HepG2 (cell line): ENCODE data around the gene RNF114. TPM values are rescaled to one million over a fixed set of nuclear protein-coding genes. Genes with fewer than 3 reads are reported as not detected.
A peak's percentile ranks its signal among the peaks of the same experiment; 100 is the strongest.

Source experiments
- ATAC-seq: fragments of 200-7000 bp; cut with Tn5 transposase; 3 replicates; pipeline ENCODE4 v1.9.1; 2020; ENCODE audit warnings: mild to moderate bottlenecking, moderate library complexity
- BruUV-seq: library from RNA; stranded (reverse); fragments of 400-500 nt; replicated peaks from 2 replicates; lab custom pipeline; 2021; lab: Mats Ljungman, UMichigan
- CTCF ChIA-PET: fragments of 300-600 bp; formaldehyde crosslinking; extraction: SDS; loops from one replicate; lab custom pipeline; 2021; ENCODE audit warnings: low total read pairs, inconsistent platforms, low intra/inter-chr PET ratio; lab: Yijun Ruan, JAX
- POLR2A ChIA-PET: fragments of 350-600 bp; sonication (Branson Sonifier 250); formaldehyde crosslinking; loops from one replicate; lab custom pipeline; 2020; ENCODE audit warnings: antibody characterized with exemption, inconsistent platforms; lab: Yijun Ruan, JAX
- DNase-seq: peaks from one replicate; pipeline ENCODE4 v3.0.0-alpha.2; 2015; ENCODE audit warnings: low spot score
- FAIRE-seq: peaks from 3 replicates; lab custom pipeline; 2011; peaks lifted over from hg19 to GRCh38; lab: Jason Lieb, UNC
- H2AFZ ChIP-seq: one replicate; pipeline ENCODE4 v1.6.1; 2011; ENCODE audit warnings: low read length, inconsistent platforms
- H3K27ac ChIP-seq: fragments of 300-600 bp; 3 replicates; pipeline ENCODE4 v1.8.0; 2011; ENCODE audit warnings: mixed run types, mild to moderate bottlenecking, mixed read lengths, low read length, inconsistent platforms; ENCODE audit not compliant: insufficient read depth; ENCODE audit errors: extremely low read length
- H3K27me3 ChIP-seq, 2 experiments: fragments of 200-600 bp in 1 of 2; 2 replicates in 1 of 2; 3 replicates in 1 of 2; pipeline versions ENCODE4 v1.6.0 to v1.8.0; 2011; ENCODE audit warnings: low read length in 2 of 2, mild to moderate bottlenecking in 2 of 2, moderate library complexity in 2 of 2, inconsistent platforms in 1 of 2; ENCODE audit not compliant: insufficient read depth in 2 of 2, control insufficient read depth in 1 of 2
- H3K36me3 ChIP-seq, 2 experiments: fragments of 200-600 bp in 1 of 2; replicated peaks in 1 of 2; 2 replicates in 1 of 2; 3 replicates in 1 of 2; pipeline versions ENCODE4 v1.5.1 to v1.8.0; 2011; ENCODE audit warnings: low read length in 2 of 2, inconsistent platforms in 1 of 2; ENCODE audit not compliant: insufficient read depth in 2 of 2, control insufficient read depth in 1 of 2
- H3K4me1 ChIP-seq: 2 replicates; pipeline ENCODE4 v1.5.1; 2012; ENCODE audit warnings: low read length, inconsistent platforms; ENCODE audit not compliant: insufficient read depth
- H3K4me2 ChIP-seq: 2 replicates; pipeline ENCODE4 v1.6.0; 2011; ENCODE audit warnings: low read depth, low read length, inconsistent platforms
- H3K4me3 ChIP-seq, 3 experiments: fragments of 200-600 bp in 1 of 3; sonication (generic), shearing (Covaris generic) in 1 of 3; replicated peaks in 1 of 3; 2 replicates each; pipeline ENCODE4 v1.5.1; 2011 to 2016; ENCODE audit warnings: low read length in 3 of 3, inconsistent platforms in 2 of 3, low read depth in 2 of 3, mild to moderate bottlenecking in 2 of 3, control low read depth in 1 of 3, mixed read lengths in 1 of 3; ENCODE audit not compliant: insufficient read depth in 1 of 3
- H3K79me2 ChIP-seq: one replicate; pipeline ENCODE4 v1.6.1; 2011; ENCODE audit warnings: low read length, inconsistent platforms; ENCODE audit not compliant: insufficient read depth
- H3K9ac ChIP-seq: 2 replicates; pipeline ENCODE4 v1.6.0; 2011; ENCODE audit warnings: mild to moderate bottlenecking, low read depth, low read length, inconsistent platforms; ENCODE audit not compliant: insufficient read depth
- H3K9me3 ChIP-seq: 2 replicates; pipeline ENCODE4 v1.5.1; 2012; ENCODE audit warnings: mild to moderate bottlenecking, low read length
- H4K20me1 ChIP-seq: 2 replicates; pipeline ENCODE4 v1.6.0; 2011; ENCODE audit warnings: inconsistent platforms, mild to moderate bottlenecking, low read length, moderate library complexity; ENCODE audit not compliant: insufficient read depth
- ATM ChIP-seq: fragments of 450-650 bp; IDR thresholded peaks from 2 replicates; pipeline ENCODE4 v1.7.1; 2017; ENCODE audit warnings: mild to moderate bottlenecking, borderline replicate concordance
- DPF2 ChIP-seq: sonication (generic); formaldehyde crosslinking; IDR thresholded peaks from 2 replicates; pipeline ENCODE4 v1.4.0; 2020; ENCODE audit warnings: mild to moderate bottlenecking, low read depth, missing genetic modification reagents, borderline replicate concordance
- ESRRA ChIP-seq: sonication (generic); formaldehyde crosslinking; IDR thresholded peaks from 2 replicates; pipeline ENCODE4 v1.5.1; 2020; ENCODE audit warnings: mild to moderate bottlenecking, low read depth, missing genetic modification reagents
- MAF1 ChIP-seq: sonication (generic); formaldehyde crosslinking; IDR thresholded peaks from 2 replicates; pipeline ENCODE4 v1.5.0; 2020; ENCODE audit warnings: missing genetic modification reagents, borderline replicate concordance
- MYC ChIP-seq: sonication (generic); formaldehyde crosslinking; IDR thresholded peaks from 2 replicates; pipeline ENCODE4 v1.9.0; 2021; ENCODE audit warnings: missing genetic modification reagents, borderline replicate concordance
- POLR2G ChIP-seq: fragments of 200-400 bp; formaldehyde crosslinking; IDR thresholded peaks from 2 replicates; pipeline ENCODE4 v1.6.1; 2018; ENCODE audit warnings: mild to moderate bottlenecking, low read depth, low read length, moderate library complexity
- PRMT3 ChIP-seq: sonication (generic); formaldehyde crosslinking; IDR thresholded peaks from 2 replicates; pipeline ENCODE4 v1.8.1; 2022; ENCODE audit warnings: low read depth, mild to moderate bottlenecking, moderate library complexity, missing genetic modification reagents, borderline replicate concordance
- SETDB1 ChIP-seq: sonication (generic); formaldehyde crosslinking; IDR thresholded peaks from 2 replicates; pipeline ENCODE4 v1.5.1; 2020; ENCODE audit warnings: missing genetic modification reagents, mild to moderate bottlenecking, borderline replicate concordance
- SMARCE1 ChIP-seq: fragments of 450-650 bp; IDR thresholded peaks from 2 replicates; pipeline ENCODE4 v1.6.1; 2017; ENCODE audit warnings: borderline replicate concordance
- ZFP62 ChIP-seq: sonication (generic); formaldehyde crosslinking; IDR thresholded peaks from 2 replicates; pipeline ENCODE4 v1.4.0; 2020; ENCODE audit warnings: missing genetic modification reagents
- ZFY ChIP-seq: sonication (generic); formaldehyde crosslinking; IDR thresholded peaks from 2 replicates; pipeline ENCODE4 v1.4.0; 2020; ENCODE audit warnings: missing genetic modification reagents
- ZNF232 ChIP-seq: sonication (generic); formaldehyde crosslinking; IDR thresholded peaks from 2 replicates; pipeline ENCODE4 v1.4.0; 2020; ENCODE audit warnings: missing genetic modification reagents, borderline replicate concordance
- ZNF382 ChIP-seq: sonication (generic); formaldehyde crosslinking; IDR thresholded peaks from 2 replicates; pipeline ENCODE4 v1.5.0; 2020; ENCODE audit warnings: missing genetic modification reagents, mild to moderate bottlenecking, borderline replicate concordance
- ZNF430 ChIP-seq: sonication (generic); formaldehyde crosslinking; IDR thresholded peaks from 2 replicates; pipeline ENCODE4 v1.9.0; 2021; ENCODE audit warnings: mild to moderate bottlenecking, missing genetic modification reagents
- ZNF589 ChIP-seq: sonication (generic); formaldehyde crosslinking; conservative IDR thresholded peaks from 2 replicates; pipeline ENCODE4 v1.8.0; 2022; ENCODE audit warnings: mild to moderate bottlenecking, moderate library complexity, missing genetic modification reagents
- WGBS: methylation state at CpG from one replicate; pipeline ENCODE4 v1.1.6; 2017; ENCODE audit warnings: low lambda C conversion rate; 5-methylcytosine and 5-hydroxymethylcytosine counted together
- in situ Hi-C: cut with HindIII; loops from 2 replicates; pipeline ENCODE4 v1.10.0; 2017; ENCODE audit warnings: low pct_unique_long_range_greater_than_20kb; ENCODE audit not compliant: extremely low pct_ligation_motif_present
- intact Hi-C: fragments of 100-400 bp; cut with micrococcal nuclease; formaldehyde crosslinking; loops from one replicate; pipeline ENCODE4 v1.10.0; 2022; ENCODE audit not compliant: unreplicated experiment
- polyA plus RNA-seq, 8 experiments: library from polyadenylated mRNA; depleted of rRNA in 3 of 8; stranded (reverse) in 7 of 8; unstranded in 1 of 8; fragments of >200 nt; fragmentation: Illumina TruSeq in 4 of 8; extraction: Trizol in 4 of 8; gene quantifications; 2 replicates each; pipeline versions ENCODE4 v1.2.1 to v1.2.3, GENCODE V29; 2011 to 2016; ENCODE audit warnings: low read depth in 4 of 8, missing spikeins in 1 of 8, mixed read lengths in 1 of 8; ENCODE audit not compliant: insufficient read depth in 1 of 8
- total RNA-seq, 5 experiments: library from RNA; depleted of rRNA; stranded (reverse); fragments of >200 nt; fragmentation: Illumina TruSeq; extraction: Trizol; gene quantifications; 2 replicates each; pipeline ENCODE4 v1.2.3, GENCODE V29; 2016; ENCODE audit warnings: low read depth in 1 of 5
- TF ChIP-seq, protein P1 (sequence below): sonication (generic); formaldehyde crosslinking; IDR thresholded peaks from 2 replicates; pipeline ENCODE4 v1.9.0; 2021; ENCODE audit warnings: missing genetic modification reagents, borderline replicate concordance
- TF ChIP-seq, protein P2 (sequence below): IDR thresholded peaks from 2 replicates; pipeline ENCODE4 v1.6.1; 2018; ENCODE audit warnings: missing genetic modification reagents, mild to moderate bottlenecking, missing compliant biosample characterization
- TF ChIP-seq, protein P3 (sequence below): sonication (generic); formaldehyde crosslinking; conservative IDR thresholded peaks from 2 replicates; pipeline ENCODE4 v1.8.0; 2022; ENCODE audit warnings: low read depth, missing genetic modification reagents

Gene RNF114
- total and polyA plus RNA-seq, 2 of the 13 experiments (the other 11 are each of a cell fraction or from before 2014, with no cell fraction given): 119 to 126 TPM

- no peaks in the 10 kb centered on the region; a peak in 1 of 5 replicates for H3K27me3 ChIP-seq
- no peaks in the 10 kb centered on the region for H4K20me1 ChIP-seq
- FAIRE-seq (no peak), DNase-seq (no peak), ATAC-seq (peak; percentile 18)
- peak overlapping the region; percentile 97 for H3K27ac ChIP-seq
- H3K79me2 ChIP-seq: peaks cover 56% of the 10 kb centered on the region
- in situ Hi-C loops (no loop called here), intact Hi-C loops (loop anchor here (2.0 kb wide), 1 partner anchor 14 kb away; no protein-coding TSS in a partner anchor)
- CTCF ChIA-PET: interaction anchor here (2.3 kb wide), 1 partner anchor 14 kb away, joined by 10 read pairs; no protein-coding TSS in a partner anchor
- peaks cover 79% of the 10 kb centered on the region for H3K4me1 ChIP-seq
- TSS peak; percentile 49 for BruUV-seq
- H3K4me2 ChIP-seq: peak overlapping the region; percentile 98
- peak overlapping the region; percentile 74 to 91 (median 90) for H3K4me3 ChIP-seq
- no peak overlapping the region for H2AFZ ChIP-seq
- peak overlapping the region; percentile 92 for H3K9ac ChIP-seq
- POLR2A ChIA-PET: interaction anchor here (0.5 to 1.4 kb wide), 7 partner anchors 10 to 86 kb away, joined by 3 to 9 read pairs (median 3); partner anchors contain the start of gene RNF114
- peaks cover 8 to 13% of the 10 kb centered on the region in 2 experiments for H3K36me3 ChIP-seq
- H3K9me3 ChIP-seq: no peaks in the 10 kb centered on the region
- 1% methylated on average over 19 of the region's 19 CpGs for WGBS
- TF ChIP-seq ESRRA (CRISPR knock-in tag) (no peak), ZNF382 (CRISPR knock-in tag) (no peak), ZNF232 (CRISPR knock-in tag) (0 out of 2 replicates have a peak, but pooled peaks have one; percentile 23), SMARCE1 (no peak), POLR2G (no peak), SETDB1 (CRISPR knock-in tag) (no peak), MAF1 (CRISPR knock-in tag) (no peak), ZNF430 (CRISPR knock-in tag) (no peak), ZNF589 (CRISPR knock-in tag) (no peak), ZFY (CRISPR knock-in tag) (no peak), PRMT3 (CRISPR knock-in tag) (no peak), DPF2 (CRISPR knock-in tag) (no peak), ATM (no peak), MYC (CRISPR knock-in tag) (no peak), ZFP62 (CRISPR knock-in tag) (no peak)
- TF ChIP-seq, protein P1, sequence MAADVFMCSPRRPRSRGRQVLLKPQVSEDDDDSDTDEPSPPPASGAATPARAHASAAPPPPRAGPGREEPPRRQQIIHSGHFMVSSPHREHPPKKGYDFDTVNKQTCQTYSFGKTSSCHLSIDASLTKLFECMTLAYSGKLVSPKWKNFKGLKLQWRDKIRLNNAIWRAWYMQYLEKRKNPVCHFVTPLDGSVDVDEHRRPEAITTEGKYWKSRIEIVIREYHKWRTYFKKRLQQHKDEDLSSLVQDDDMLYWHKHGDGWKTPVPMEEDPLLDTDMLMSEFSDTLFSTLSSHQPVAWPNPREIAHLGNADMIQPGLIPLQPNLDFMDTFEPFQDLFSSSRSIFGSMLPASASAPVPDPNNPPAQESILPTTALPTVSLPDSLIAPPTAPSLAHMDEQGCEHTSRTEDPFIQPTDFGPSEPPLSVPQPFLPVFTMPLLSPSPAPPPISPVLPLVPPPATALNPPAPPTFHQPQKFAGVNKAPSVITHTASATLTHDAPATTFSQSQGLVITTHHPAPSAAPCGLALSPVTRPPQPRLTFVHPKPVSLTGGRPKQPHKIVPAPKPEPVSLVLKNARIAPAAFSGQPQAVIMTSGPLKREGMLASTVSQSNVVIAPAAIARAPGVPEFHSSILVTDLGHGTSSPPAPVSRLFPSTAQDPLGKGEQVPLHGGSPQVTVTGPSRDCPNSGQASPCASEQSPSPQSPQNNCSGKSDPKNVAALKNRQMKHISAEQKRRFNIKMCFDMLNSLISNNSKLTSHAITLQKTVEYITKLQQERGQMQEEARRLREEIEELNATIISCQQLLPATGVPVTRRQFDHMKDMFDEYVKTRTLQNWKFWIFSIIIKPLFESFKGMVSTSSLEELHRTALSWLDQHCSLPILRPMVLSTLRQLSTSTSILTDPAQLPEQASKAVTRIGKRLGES (CRISPR knock-in tag): no peak
- TF ChIP-seq, protein P2, sequence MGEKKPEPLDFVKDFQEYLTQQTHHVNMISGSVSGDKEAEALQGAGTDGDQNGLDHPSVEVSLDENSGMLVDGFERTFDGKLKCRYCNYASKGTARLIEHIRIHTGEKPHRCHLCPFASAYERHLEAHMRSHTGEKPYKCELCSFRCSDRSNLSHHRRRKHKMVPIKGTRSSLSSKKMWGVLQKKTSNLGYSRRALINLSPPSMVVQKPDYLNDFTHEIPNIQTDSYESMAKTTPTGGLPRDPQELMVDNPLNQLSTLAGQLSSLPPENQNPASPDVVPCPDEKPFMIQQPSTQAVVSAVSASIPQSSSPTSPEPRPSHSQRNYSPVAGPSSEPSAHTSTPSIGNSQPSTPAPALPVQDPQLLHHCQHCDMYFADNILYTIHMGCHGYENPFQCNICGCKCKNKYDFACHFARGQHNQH (CRISPR knock-in tag): 0 out of 2 replicates have a peak, but pooled peaks have one; percentile 24
- TF ChIP-seq, protein P3, sequence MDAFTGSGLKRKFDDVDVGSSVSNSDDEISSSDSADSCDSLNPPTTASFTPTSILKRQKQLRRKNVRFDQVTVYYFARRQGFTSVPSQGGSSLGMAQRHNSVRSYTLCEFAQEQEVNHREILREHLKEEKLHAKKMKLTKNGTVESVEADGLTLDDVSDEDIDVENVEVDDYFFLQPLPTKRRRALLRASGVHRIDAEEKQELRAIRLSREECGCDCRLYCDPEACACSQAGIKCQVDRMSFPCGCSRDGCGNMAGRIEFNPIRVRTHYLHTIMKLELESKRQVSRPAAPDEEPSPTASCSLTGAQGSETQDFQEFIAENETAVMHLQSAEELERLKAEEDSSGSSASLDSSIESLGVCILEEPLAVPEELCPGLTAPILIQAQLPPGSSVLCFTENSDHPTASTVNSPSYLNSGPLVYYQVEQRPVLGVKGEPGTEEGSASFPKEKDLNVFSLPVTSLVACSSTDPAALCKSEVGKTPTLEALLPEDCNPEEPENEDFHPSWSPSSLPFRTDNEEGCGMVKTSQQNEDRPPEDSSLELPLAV: no peak
Observed at GRCh38 chr20:49914310-49915117, 21.7 kb upstream of the RNF114 start.
